ENCODE measurements around the gene TTC33.
"Not testable (repeated sequence)": the region's sequence is repeated elsewhere in the genome, so short reads cannot be mapped to it uniquely, and the experiment has no call there.

TTC33 gene

GRCh38 chr5:40678460-40679147, 77.2 kb downstream of the TTC33 start:
- DNase-seq, result no peak

GRCh38 chr5:40678026-40678425, 77.7 kb downstream of the TTC33 start:
- peak; percentile 57 for DNase-seq

DNA sequence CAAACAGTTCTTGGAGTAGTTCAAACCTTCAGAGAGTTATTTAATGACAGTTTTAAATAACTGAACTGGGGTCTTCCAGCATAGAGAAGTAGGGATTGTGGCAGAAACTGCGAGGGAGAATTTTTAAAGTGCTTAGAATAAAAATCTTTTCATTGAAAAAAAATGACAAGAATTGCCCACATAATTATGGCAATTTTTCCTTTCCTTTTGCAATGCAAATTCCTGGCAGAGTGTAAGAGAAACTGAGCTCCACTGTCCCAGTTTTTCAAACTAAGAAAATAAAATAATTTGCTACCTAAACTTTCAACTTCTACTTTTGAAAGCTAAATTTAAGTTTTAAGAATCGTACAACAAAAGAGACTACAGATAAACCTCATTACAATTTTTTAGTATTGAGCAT, 78.3 kb downstream of the TTC33 start:
- DNase-seq, result no peak

DNA sequence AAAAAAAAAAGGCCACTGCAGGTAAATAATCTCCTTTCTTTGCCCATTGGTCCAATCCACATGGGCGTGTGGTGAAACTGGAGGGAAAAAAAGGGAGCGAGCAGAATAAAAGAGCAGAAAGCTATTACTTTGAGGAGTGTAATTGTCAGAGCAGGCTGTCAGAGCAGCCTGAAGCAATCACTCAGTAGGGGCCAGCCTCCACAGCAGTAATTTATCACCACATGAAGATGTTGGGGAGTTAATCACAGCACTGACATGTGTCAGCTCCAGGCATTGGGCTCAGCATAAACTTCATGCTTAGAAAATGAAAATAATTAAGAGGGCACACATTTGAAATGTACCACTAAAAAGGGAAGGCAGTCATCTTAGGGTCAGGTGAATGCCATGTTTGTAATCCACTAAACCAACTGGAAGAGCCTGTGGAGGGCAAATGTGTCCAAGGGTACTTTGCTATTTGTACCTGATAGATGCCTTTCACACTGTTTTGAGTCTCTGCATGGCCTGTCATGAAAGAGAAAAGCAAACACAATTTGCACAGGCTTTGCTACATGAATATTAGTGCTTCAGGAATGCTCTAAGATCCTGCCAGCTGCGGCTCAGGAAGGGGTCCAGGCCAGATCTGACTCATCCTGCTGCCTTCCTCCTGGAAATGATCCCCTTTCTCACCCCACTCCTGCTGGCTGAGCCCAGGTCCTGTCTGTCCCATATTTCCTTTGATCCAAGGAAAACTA, 79.0 kb downstream of the TTC33 start:
- no peak for DNase-seq

DNA sequence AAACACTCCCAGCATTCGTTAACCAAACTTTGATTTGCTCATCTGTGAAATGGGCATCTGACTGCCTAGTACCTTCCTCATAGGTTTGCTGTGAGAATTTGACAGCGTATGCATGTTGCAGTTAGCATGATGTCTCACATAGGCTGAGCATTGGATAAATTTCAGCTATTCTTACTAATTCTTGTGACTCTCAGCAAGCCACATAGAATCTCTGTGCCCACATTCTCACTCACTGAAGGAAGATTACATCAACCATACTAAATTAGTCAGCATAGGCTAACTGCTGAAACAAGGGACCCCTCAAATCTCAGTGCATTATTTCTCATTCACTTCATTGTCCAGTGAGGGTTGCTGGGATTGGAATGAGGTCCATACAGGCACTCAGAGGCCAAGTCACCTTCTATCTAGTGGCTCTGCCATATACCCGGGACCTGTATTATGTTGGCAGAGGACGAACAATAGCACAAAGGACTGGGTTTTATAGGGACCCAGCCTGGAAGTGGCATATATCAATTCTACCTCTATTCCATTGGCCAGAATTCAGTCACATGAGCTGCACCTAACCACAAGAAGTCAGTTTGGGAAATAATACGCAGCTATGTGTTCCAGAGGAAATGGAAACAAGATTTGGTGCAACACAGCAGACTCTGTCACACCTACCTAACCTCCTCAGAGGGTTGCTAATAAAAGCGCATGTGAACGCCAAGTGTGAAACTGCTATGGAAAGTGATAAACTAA, 80.2 kb downstream of the TTC33 start:
- DNase-seq, result no peak

DNA sequence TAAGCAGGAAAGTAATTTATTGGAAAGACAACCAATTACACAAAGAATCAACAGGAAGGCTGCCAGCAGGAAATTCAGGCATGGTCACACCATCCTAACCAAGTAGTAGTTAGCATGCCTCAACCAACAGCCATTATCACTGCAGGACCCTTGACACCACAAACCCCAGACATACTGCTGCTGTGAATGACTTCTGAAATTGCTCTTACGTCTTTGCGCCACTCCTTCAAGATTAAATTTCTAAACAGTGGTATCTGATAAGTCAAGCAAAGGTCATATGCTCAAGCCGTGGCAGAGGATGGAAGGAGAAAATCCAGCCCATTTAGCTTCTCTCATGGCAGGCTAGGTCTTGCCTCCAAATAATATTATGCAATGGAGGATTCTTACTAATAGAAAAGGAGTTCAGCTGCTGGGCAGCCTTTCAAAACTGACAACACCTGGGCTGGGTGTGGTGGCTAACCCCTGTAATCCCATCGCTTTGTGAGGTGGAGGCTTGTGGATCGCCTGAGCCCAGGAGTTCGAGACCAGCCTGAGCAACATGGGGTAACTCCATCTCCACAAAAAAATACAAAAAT, 81.0 kb downstream of the TTC33 start:
- DNase-seq, result no peak

DNA sequence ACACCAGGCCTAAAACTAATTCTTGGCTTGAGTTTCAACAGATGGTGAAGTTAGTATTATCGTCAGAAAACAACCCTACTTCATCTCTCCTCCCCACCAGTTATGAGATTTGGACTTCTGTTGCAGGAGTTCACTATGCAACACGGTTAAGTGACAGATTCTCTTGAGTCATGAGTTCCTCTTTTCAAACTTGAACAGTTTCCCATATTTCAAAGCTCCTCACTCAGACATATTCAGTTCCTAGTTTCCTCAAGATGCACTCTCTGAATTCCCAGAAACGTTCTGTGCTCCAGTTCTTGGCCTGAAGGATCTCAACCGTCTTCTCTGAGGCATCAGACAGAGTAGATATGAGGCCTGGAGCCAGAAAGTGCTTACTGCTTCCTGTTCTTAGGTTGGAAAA, 83.3 kb downstream of the TTC33 start:
- DNase-seq, result peak; percentile 60

DNA sequence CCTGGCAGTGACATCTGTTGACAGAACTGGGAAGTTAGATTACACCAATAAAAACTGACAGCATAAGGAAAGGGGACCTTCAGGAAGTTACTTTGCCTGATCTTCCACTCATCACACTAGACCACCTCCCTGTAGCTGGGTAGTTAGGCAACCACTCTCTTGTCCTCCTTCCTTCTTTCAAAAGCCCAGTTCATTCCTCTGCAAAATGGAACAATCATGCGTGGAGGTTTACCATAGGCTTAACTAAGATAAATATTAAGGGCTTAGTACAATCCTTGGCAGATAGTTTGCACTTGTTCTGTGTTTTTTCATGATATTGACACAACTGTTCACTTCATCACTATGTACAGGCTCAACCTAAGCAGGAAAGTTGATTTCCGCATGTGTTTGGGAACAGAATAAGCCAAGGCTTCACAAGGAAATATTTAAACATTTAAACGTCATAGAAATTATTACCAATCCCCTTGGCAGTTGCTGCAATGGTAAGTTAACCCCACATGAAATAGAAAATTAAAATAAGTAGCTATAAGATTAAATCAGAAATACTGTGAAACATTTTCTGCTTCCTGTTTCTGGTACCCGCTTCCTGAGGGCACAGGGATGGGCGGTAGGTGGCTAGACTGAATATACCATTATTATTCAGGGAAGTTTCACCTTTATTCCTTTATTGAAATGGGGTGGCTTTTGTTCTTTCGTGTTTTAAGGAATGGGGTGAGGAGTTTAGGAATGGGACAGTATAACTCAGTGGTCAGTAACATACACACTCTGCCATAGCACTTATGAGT, 86.0 kb downstream of the TTC33 start:
- peak; percentile 34 for DNase-seq

DNA sequence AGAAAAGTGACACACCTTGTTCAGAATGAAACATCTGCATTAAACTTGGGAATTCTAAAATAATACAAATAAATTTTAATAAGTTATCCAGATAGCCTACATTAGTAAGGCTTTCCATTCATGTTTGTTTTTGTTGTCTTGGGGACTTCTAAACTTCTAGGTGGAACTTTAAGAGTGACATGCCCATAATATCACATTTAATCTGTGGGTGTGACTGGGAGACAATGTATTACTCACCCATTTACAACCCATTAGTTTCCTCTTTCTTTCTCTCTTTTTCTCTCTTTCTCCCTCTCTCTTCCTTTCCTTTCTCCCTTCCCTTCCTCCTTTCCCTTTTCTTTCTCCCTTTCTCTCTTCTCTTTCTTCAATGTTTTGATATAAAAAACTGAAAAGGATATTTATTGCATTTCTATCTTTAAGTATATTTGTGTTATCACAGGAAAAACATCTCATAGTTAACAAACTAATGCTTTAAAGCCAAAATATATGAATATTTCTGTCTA, 88.5 kb downstream of the TTC33 start:
- no peak for DNase-seq

DNA sequence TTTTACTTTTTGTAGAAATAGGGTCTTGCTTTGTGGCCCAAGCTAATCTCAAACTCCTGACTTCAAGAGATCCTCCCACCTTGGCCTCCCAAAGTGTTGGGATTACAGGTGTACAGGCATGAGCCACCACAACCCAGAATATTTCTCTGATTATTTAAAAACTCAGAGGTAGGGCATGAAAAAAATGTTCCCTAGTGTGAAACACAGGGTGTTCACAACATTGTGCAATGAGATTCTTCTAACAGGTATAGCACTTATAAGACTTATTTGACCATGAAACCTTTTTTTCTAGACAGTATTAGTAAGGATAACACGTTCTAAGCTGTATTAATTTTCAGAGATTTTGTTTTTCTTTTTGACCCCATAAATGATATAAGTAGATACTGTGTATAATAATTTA, 89.1 kb downstream of the TTC33 start:
- DNase-seq, result no peak

DNA sequence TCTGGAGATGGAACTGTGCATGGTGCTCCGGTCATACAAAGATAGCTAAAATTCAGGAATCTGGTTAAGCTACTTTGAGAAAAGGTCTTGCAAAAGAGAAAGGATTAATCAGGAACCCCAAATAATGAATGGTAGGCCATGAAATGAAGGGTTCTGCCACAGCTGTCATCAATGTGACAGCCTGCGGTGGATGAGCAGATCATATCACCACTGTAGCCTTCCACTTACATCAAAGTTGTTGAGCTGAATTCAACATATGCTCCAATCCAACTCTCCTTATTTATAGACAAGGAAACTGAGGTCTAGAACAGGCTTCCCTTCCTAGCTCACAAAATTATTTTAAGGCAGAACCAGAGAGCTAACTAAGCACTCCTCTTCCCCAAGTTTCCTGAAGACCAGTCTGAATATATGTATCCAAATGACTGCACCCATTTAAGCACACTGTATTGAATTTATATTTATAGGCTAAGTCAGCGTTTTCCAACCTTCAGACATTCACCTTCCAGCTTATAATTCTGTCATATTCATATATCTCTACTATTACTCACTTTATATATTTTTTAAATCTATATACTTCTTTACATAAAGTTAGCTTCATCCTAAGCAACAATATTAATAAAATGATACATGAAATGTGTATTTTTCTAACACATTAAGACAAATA, 90.0 kb downstream of the TTC33 start:
- DNase-seq, result no peak

- DNase-seq, result no peak
Measured at GRCh38 chr5:40660751-40661150, 95.0 kb downstream of the TTC33 start.

DNA sequence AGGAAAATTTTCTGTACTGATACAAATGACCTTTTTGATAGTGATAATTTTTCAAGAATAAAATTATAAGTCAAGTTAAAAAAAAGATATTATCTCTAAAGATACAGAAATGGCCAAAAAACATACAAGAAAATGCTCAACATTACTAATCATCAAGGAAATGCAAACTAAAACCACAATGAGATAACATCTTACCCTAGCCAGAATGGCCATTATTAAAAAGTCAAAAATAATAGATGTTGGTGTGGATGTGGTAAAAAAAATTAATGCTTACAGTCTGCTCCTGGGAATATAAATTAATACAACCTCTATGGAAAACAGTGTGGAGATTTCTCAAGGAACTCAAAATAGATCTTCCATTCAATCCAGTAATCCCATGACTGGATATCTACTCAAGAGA, 99.0 kb downstream of the TTC33 start:
- DNase-seq, result no peak

DNA sequence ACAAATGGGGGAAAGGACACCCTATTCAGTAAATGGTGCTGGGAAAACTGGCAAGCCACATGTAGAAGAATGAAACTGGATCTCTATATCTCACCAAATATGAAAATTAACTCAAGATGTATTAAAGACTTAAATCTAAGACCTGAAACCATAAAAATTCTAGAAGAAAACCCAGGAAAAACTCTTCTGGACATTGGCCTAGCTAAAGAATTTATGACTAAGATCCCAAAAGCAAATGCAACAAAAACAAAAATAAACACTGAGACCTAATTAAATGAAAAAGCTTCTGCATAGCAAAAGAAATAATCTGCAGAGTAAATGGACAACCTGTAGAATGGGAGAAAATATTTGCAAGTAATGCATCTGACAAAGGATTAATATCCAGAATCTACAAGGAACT, 99.7 kb downstream of the TTC33 start:
- not testable (repeated sequence) for DNase-seq

- DNase-seq, result peak; percentile 46
Measured at GRCh38 chr5:40655138-40655537, 100.6 kb downstream of the TTC33 start.

- no peak for DNase-seq
Measured at GRCh38 chr5:40654377-40654991, 101.3 kb downstream of the TTC33 start.

DNA sequence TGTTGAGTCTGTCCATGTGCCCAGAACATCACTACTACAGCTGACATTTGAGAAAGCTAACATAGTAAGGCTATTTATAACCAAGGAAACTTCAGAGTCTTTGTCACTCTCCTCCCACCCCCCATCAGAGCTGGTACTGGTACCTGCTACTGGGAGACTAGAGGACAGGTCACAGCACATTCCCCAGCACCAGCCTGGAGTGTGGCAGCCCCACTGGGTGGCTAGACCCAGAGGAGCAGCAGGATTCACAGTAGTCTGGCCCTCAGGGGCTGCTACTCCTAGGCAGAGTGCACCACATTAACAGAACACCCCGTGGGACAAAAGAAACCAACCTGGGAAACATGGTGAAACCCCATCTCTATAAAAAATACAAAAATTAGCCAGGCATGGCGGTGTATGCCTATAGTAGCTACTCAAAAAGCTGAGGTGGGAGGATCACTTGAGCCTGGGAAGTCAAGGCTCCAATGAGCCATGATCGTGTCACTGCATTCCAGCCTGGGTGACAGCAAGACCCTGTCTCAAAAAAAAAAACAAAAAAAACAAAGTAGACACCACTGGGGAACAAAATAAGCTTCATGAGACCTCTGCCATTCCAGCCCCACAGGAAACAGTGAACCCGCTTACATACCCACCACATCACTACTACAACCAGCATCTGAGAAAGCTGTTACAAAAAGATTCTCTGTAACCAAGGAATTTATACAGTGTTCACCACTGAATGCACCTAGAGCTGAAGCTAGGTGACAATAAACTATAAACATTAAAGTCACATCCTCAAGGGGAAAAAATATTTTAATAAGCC, 102.3 kb downstream of the TTC33 start:
- no peak for DNase-seq

DNA sequence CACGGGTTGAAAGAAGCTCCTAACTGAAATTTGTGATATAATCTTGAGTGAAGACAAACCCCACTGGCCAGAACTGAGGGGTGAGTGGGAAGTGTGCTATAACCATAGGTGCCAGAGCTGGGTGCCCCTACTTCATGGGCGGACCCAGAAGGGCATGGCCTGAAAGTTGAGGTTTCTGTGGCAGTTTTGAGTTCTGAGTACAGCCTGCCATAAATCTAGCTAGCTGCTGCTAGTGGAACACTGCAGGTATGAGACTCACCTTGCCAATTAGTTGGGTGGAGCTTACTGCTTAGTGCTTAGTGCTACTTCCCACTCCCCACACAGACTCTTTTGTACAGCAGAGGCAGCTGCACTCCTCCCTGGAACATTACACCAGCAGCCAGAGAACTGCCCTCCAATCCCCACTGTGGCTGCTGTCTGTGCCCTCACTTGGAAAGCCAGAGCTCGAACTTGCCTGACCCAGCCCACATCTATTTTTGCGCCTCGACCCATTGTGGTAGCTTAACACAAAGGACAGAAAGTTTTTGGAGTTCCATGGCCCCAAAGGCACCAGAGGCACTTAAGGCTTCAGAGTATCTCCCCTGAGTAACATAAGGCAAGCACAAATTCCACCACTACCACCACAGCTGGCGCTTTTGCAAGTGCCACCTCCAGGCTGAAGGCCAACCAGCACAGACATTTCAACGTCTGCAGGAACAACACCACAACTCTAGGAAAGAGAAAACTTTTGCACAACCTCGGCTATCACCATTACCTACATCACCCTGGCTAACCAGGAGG, 103.1 kb downstream of the TTC33 start:
- DNase-seq, result peak; percentile 52

GRCh38 chr5:40651201-40651600, 104.6 kb downstream of the TTC33 start:
- no peak for DNase-seq
